ENCODE data around the gene CUX1.
"Not testable (repeated sequence)": the region's sequence is repeated elsewhere in the genome, so short reads cannot be mapped to it uniquely, and the experiment has no call there.

Gene CUX1

DNA sequence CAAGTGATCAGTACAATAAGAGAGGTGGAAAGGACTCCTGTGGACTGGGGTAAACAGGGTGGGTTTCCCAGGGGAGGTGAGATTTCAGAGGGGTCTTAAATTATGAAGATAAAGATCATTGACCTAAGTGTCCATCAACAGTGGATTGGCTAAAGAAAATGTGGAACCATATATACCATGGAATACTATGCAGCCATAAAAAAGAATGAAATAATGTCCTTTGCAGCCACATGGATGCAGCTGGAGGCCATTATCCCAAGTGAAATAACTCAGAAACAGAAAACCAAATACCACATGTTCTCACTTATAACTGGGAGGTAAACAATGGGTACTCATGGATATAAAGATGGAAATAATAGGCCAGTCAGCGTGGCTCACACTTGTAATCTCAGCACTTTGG is 28.9 kb upstream of the CUX1 start:
- Histone ChIP-seq H3K9ac (ENCODE audit: insufficient read length, low read depth) (no peak overlapping the region), H3K36me3 (ENCODE audit: insufficient read depth, insufficient read length, low read length) (no peaks in the 10 kb centered on the region), H3K4me3 (ENCODE audit: insufficient read length, low read depth) (no peak overlapping the region), H3K9me3 (ENCODE audit: insufficient read depth, low read length) (peaks cover 12% of the 10 kb centered on the region; the same call in 1 of the 2 replicates), H3K27me3 (ENCODE audit: insufficient read depth, insufficient read length) (no peaks in the 10 kb centered on the region), H3K4me1 (ENCODE audit: insufficient read depth, insufficient read length) (peaks cover 1% of the 10 kb centered on the region)
- DNase-seq (ENCODE audit: low read depth, low spot score), result no peak
- TF ChIP-seq YY1 (IDR thresholded peaks at IDR 0.05; ENCODE audit: insufficient read depth, insufficient read length) (no peak), SUZ12 (IDR thresholded peaks at IDR 0.05; ENCODE audit: extremely low read depth, insufficient read depth, insufficient read length) (no peak), ZNF274 (IDR thresholded peaks at IDR 0.05; ENCODE audit: low read depth, low read length) (no peak)

- Histone ChIP-seq H3K9ac (ENCODE audit: insufficient read length, low read depth) (no peak overlapping the region), H3K36me3 (ENCODE audit: insufficient read depth, insufficient read length, low read length) (no peaks in the 10 kb centered on the region), H3K27me3 (ENCODE audit: insufficient read depth, insufficient read length) (no peaks in the 10 kb centered on the region), H3K4me3 (ENCODE audit: insufficient read length, low read depth) (no peak overlapping the region), H3K9me3 (ENCODE audit: insufficient read depth, low read length) (peaks cover 12% of the 10 kb centered on the region; the same call in 1 of the 2 replicates), H3K4me1 (ENCODE audit: insufficient read depth, insufficient read length) (no peaks in the 10 kb centered on the region)
- no peak for TF ChIP-seq YY1 (IDR thresholded peaks at IDR 0.05; ENCODE audit: insufficient read depth, insufficient read length)
- no peak for DNase-seq (ENCODE audit: low read depth, low spot score)
Measured at GRCh38 chr7:101790566-101791293, 26.7 kb upstream of the CUX1 start.

DNA sequence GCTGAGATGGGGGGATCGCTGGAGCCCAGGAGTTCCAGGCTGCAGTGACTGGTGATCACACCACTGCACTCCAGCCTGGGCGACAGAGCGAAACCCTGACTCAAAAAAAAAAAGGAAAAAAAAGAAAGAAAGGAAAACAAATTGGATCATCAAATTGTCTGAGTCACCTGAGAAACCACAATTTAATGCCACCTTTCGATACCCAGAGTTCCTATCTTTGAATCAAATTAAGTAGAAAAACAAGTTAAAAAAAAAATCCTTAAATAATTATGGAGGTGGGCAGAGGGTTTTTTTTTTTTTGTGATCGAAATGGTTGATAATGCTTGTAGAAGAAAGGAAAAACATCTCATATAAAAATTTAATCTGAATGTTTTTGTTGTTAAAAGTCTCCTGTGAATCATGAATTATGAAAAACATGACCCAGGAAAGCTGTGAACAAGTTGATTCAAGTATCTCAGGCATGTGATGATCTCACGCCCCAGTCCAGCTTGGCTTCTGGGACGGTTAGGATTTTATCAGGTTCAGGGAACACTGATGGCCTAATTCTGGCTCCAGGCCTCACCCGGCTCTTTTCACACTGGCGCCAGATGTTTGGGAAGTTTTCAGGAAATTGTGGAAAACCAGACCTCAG is 25.3 kb upstream of the CUX1 start:
- H3K36me3 ChIP-seq (ENCODE audit: insufficient read depth, insufficient read length, low read length), result no peaks in the 10 kb centered on the region
- TF ChIP-seq SUZ12 (IDR thresholded peaks at IDR 0.05; ENCODE audit: extremely low read depth, insufficient read depth, insufficient read length) (no peak), ZNF274 (IDR thresholded peaks at IDR 0.05; ENCODE audit: low read depth, low read length) (no peak), YY1 (IDR thresholded peaks at IDR 0.05; ENCODE audit: insufficient read depth, insufficient read length) (no peak)
- no peaks in the 10 kb centered on the region for H3K27me3 ChIP-seq (ENCODE audit: insufficient read depth, insufficient read length)
- H3K4me3 ChIP-seq (ENCODE audit: insufficient read length, low read depth), result no peak overlapping the region
- no peak for DNase-seq (ENCODE audit: low read depth, low spot score)
- H3K4me1 ChIP-seq (ENCODE audit: insufficient read depth, insufficient read length), result no peaks in the 10 kb centered on the region
- H3K9ac ChIP-seq (ENCODE audit: insufficient read length, low read depth), result no peak overlapping the region
- peaks cover 12% of the 10 kb centered on the region; the same call in 1 of the 2 replicates for H3K9me3 ChIP-seq (ENCODE audit: insufficient read depth, low read length)

DNA sequence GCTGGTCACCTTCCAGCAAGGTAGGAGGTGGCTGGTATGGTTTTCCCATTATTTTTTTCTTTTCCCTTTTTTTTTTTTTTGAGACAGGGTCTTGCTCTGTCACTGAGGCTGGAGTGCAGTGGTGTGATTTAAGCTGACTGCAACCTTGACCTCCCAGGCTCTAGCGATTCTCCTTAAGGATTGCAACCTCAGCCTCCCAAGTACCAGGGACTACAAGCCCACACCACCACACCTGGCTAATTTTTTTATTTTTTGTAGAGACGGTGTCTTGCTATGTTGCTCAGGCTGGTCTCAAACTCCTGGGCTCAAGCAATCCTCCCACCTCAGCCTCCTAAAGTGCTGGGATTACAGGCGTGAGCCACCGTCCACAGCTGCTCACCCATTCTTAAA is 24.7 kb upstream of the CUX1 start:
- H3K4me1 ChIP-seq (ENCODE audit: insufficient read depth, insufficient read length); H3K27me3 ChIP-seq (ENCODE audit: insufficient read depth, insufficient read length); H3K36me3 ChIP-seq (ENCODE audit: insufficient read depth, insufficient read length, low read length); H3K4me3 ChIP-seq (ENCODE audit: insufficient read length, low read depth); DNase-seq (ENCODE audit: low read depth, low spot score); H3K9me3 ChIP-seq (ENCODE audit: insufficient read depth, low read length); H3K9ac ChIP-seq (ENCODE audit: insufficient read length, low read depth): not testable (repeated sequence)

GRCh38 chr7:101795461-101795860 is 22.0 kb upstream of the CUX1 start:
- Histone ChIP-seq H3K9ac (ENCODE audit: insufficient read length, low read depth) (no peak overlapping the region), H3K4me1 (ENCODE audit: insufficient read depth, insufficient read length) (no peaks in the 10 kb centered on the region)

GRCh38 chr7:101798173-101798572 is 19.3 kb upstream of the CUX1 start:
- H3K9me3 ChIP-seq (ENCODE audit: insufficient read depth, low read length); H3K4me3 ChIP-seq (ENCODE audit: insufficient read length, low read depth); DNase-seq (ENCODE audit: low read depth, low spot score); H3K9ac ChIP-seq (ENCODE audit: insufficient read length, low read depth); H3K4me1 ChIP-seq (ENCODE audit: insufficient read depth, insufficient read length); H3K36me3 ChIP-seq (ENCODE audit: insufficient read depth, insufficient read length, low read length): not testable (repeated sequence)
- H3K27me3 ChIP-seq (ENCODE audit: insufficient read depth, insufficient read length), result peaks cover 36% of the 10 kb centered on the region

More at GRCh38 chr7:101795461-101795860, 22.0 kb upstream of the CUX1 start:
- H3K27me3 ChIP-seq (ENCODE audit: insufficient read depth, insufficient read length), result peaks cover 10% of the 10 kb centered on the region
- no peak for TF ChIP-seq ZNF274 (IDR thresholded peaks at IDR 0.05; ENCODE audit: low read depth, low read length)
- TF ChIP-seq SUZ12 (IDR thresholded peaks at IDR 0.05; ENCODE audit: extremely low read depth, insufficient read depth, insufficient read length), result no peak
- no peak for TF ChIP-seq YY1 (IDR thresholded peaks at IDR 0.05; ENCODE audit: insufficient read depth, insufficient read length)
- no peak overlapping the region for H3K4me3 ChIP-seq (ENCODE audit: insufficient read length, low read depth)
- no peaks in the 10 kb centered on the region for H3K9me3 ChIP-seq (ENCODE audit: insufficient read depth, low read length)
- no peak for DNase-seq (ENCODE audit: low read depth, low spot score)
- H3K36me3 ChIP-seq (ENCODE audit: insufficient read depth, insufficient read length, low read length), result no peaks in the 10 kb centered on the region

DNA sequence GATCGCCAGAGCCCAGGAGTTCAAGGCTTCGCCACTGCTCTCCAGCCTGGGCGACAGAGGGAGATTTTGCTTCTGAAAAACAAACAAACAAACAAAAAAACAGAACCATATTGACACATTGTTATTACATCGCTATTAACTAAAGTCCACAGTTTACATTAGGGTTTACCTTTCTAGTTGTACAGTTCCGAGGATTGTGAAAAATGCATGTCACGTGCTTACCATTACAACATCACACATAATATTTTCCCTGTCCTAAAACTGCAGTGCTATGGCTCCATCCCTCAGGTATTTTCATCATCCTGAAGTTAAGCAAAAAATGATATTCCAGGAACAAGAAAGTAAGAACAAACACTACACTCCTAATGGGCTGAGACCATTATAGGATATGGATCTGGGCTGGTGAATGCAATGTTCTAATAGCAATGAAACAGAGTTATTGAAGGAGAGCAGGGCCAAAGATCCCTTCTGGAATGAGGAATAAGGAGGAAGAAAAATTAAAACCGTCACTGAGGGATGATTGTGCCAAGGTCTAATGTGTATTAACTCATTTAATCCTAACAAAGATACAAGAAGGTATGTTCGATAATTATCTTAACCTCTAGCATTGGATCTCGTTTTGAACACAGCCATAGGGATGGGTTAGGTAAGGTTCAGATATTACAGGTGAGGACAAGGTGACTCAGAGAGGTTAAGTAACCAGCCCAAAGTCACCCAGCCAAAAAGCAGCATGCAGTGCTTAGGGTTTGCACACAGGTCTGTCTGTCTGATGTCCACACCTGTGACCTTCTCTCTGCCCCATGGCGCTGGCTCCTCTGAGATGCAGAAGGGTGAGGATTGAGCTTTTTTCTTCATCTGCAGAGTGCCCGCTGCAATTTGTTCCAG is 14.0 kb upstream of the CUX1 start:
- Histone ChIP-seq H3K36me3 (ENCODE audit: insufficient read depth, insufficient read length, low read length) (no peaks in the 10 kb centered on the region), H3K27me3 (ENCODE audit: insufficient read depth, insufficient read length) (peaks cover 77% of the 10 kb centered on the region), H3K4me3 (ENCODE audit: insufficient read length, low read depth) (no peak overlapping the region), H3K9me3 (ENCODE audit: insufficient read depth, low read length) (no peaks in the 10 kb centered on the region), H3K4me1 (ENCODE audit: insufficient read depth, insufficient read length) (peaks cover 6% of the 10 kb centered on the region), H3K9ac (ENCODE audit: insufficient read length, low read depth) (no peak overlapping the region)
- no peak for DNase-seq (ENCODE audit: low read depth, low spot score)
- no peak for TF ChIP-seq ZNF274 (IDR thresholded peaks at IDR 0.05; ENCODE audit: low read depth, low read length)
- TF ChIP-seq SUZ12 (IDR thresholded peaks at IDR 0.05; ENCODE audit: extremely low read depth, insufficient read depth, insufficient read length), result no peak
- no peak for TF ChIP-seq YY1 (IDR thresholded peaks at IDR 0.05; ENCODE audit: insufficient read depth, insufficient read length)

Data from NT2/D1 (cell line).